Measurements from ENCODE around the gene UNC13B.

Gene UNC13B

GRCh38 chr9:35277628-35278359, 116.0 kb downstream of the UNC13B start:
- no peak for DNase-seq

DNA sequence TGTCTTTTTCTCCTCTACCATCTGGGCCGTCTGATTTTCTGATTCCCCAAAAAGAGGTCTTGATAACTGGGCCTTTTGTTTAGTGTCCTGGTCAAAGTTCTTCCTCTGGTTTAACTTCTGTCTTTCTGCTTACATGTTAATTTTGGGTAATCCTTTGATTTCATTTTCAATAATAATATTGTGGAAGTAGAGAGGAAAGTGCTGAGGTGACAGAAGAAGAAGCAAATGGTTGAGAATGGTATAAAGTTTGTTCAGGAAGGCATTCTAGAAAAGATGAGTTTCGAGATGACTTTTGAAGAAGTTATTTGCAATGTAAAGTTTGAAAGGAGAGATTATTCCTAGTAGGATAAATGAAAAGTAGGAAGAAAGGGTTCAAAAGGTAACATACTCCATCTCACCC, 118.1 kb downstream of the UNC13B start:
- DNase-seq: no peak

DNA sequence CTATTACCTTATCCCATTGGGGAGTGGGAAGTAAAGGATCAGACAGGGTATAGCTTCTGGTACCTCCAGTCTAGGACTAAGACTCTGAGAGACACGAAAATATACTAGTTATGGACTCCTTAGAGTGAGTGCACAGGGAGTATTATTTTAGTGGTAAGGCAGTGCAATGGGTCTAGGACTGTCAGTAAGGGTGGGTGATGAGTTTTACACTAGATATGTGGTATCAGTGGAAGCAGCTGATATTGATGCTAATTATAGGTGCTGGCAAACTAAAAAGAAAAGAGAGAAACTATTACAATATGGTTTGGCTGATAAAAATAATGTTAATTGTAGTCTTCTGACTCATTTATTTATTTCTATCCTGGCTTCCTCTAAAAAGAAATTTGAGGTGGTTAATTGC, 118.6 kb downstream of the UNC13B start:
- no peak for DNase-seq

DNA sequence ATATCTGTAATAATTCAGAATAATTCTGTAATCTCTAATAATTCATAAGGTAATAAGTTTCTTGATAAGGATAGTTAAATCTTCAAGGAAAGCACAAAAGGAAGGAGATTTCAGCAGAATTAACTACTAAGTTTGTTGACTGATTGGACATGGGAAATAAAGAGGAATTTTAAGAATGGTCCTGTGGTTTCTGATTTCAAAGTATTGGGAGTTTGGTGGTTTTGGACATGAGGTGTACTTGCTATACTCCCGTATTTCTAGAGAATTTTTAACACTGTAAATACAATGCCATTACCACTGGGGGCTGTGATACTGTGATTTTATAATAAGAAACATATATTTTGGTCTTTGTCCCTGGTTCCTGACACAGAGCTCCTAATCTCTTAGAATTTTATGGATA, 123.9 kb downstream of the UNC13B start:
- no peak for DNase-seq

- DNase-seq: no peak
Observed at GRCh38 chr9:35286381-35286780, 124.6 kb downstream of the UNC13B start.

GRCh38 chr9:35287987-35288632, 126.3 kb downstream of the UNC13B start:
- DNase-seq: no peak

- DNase-seq: no peak
Observed at GRCh38 chr9:35288778-35289177, 127.0 kb downstream of the UNC13B start.

- DNase-seq: no peak
Observed at GRCh38 chr9:35293376-35293964, 131.7 kb downstream of the UNC13B start.

DNA sequence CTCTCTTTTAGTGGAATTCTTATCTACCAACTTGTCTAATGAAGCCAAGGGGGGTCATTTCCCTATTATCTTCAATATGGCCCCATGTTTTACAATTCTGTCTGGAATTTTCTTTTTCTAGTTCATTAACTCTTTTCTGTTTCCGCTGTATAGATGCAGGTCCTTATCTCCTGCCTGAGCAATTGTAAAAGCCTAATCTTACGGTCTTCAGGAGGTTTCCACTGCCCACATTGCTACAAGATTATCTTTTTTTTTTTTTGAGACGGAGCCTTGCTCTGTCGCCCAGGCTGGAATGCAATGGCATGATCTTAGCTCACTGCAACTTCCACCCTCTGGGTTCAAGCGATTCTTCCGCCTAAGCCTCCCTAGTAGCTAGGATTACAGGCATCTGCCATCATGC, 132.3 kb downstream of the UNC13B start:
- DNase-seq: no peak

- no peak for DNase-seq
Observed at GRCh38 chr9:35294556-35294955, 132.7 kb downstream of the UNC13B start.

DNA sequence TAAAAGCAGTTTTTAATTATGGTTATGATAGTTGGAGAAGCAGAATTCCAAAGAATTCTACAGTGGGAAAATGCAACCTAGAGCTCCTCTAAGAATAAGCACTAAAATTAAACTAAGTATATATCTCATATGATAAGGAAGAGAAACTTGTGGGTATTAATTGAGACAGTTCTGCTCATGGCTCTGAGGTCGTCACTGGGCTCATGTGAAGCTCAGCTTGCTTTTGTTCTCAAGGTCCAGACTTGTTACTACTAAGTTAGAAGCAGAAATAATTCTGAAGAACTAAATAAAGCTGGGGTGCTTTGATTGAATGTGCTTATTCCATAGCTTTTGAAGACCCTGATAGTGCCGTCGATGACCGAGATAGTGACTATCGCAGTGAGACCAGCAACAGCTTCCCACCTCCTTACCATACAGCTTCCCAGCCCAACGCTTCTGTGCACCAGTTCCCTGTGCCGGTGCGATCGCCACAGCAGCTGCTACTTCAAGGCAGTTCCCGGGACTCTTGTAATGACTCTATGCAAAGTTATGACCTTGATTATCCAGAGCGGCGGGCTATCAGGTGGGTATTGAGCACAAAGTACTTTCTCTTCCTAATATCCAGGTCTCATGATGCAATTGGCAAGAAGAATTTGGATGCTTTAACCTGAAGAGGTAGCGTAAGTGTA, 133.7 kb downstream of the UNC13B start:
- no peak for DNase-seq

DNA sequence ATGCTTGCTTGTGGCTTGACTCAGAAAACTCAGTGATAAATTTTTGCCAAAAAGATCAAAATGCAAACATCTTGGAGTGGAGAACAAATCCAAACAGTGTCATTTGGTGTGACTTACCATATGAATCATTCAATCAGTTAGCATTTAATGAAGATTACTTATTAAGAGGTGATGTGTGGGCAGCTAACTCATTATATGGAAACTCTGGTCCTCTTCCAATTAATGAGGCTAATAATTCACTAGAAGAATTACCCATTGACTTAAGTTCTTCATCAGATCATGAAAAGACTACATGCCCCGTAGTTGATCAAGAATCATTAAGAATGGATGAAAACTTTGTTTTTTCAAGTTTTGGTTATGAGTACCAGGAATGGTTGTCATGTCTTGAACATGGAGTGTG, 141.8 kb downstream of the UNC13B start:
- DNase-seq: no peak

- DNase-seq: no peak
Observed at GRCh38 chr9:35306283-35306682, 144.5 kb downstream of the UNC13B start.

GRCh38 chr9:35308316-35308715, 146.5 kb downstream of the UNC13B start:
- DNase-seq: no peak

DNA sequence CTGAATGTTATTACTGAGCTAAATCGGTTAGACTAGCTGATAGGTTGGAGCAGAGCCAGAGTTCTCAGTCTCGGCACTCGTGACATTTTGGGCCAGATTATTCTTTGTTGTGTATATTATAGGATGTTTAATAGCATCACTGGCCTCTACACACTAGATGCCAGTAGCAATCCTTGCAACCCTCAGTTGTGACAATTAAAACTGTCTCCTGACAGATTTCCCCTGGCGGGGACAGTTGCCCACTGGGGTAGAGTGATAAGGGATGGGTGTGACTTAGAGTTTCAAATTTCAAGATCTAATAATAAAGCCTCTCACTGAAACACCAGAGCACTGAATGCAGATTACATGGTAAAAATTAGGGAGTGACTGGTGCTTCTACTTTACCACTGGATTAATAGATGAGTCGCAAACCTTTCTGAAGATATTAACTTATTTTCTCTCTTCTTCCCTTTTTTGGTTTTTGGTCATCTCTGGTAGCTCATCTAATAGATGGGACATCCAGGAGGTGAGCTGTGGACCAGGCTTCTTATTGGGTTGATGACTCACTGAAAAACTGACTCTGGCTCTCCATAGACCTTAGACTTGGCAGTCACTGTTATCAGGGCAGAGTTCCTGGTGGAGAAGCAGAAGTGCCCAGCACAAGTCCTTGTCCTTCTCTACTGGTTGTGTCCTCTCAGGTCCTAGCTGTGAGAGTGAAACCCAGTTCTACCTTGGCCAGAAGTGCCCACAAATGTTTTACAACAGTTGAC, 150.3 kb downstream of the UNC13B start:
- DNase-seq: no peak

DNA sequence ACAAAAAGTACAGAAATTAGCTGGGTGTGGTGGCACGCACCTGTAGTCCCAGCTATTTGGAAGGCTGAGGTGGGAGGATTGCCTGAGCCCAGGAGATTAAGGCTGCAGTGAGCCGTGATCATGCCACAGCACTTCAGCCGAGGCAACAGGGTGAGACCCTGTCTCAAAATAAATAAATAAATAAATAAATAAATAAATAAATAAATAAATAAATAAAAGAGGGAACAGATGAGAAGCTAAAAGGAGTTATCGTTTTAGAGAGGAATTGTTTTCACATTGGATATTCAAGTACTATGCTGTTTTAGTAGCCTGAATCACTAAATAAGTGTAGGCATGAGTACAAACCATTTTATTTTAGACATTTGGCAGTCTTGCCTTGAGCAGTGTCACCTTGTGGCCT, 151.7 kb downstream of the UNC13B start:
- no peak for DNase-seq

GRCh38 chr9:35313916-35314315, 152.1 kb downstream of the UNC13B start:
- no peak for DNase-seq

- no peak for DNase-seq
Observed at GRCh38 chr9:35318741-35319140, 156.9 kb downstream of the UNC13B start.

DNA sequence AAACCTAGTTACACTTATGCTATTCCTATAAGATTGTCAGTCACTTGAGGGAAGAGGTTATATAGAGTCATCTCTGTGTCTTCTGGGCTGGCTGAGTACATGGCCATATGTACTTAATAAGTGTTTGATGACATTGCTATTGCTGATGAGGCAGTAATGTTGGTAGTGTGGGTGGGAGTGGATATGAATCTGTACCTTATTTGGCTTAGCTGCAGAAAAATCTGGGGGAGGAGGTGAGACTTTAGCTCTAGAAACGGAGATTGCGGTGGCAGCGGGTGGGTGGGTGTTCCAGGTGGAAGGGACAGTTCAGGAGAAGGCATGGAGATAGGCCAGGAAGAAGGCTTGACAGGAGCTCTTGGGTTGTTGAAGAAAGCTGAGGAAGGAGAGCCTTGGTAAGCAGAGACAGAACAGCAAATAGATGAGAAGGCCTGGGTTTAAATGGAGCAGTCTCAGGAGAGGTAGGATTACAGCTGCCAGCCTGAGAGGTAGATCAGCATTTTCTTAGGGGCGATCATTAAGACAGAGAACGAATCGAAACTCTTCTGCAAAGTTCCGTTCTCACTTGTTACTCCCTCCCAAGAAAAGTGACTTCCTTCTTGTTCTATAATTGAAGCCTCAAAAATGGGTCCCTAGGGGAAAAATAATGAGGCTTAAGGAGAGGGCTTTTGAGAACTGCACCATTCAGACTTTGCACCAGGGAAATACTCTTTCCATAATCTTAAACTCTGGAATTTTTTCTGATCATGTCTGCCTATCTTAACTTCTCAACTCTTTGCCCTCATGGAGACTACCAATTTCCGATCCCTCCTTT, 160.5 kb downstream of the UNC13B start:
- no peak for DNase-seq

DNA sequence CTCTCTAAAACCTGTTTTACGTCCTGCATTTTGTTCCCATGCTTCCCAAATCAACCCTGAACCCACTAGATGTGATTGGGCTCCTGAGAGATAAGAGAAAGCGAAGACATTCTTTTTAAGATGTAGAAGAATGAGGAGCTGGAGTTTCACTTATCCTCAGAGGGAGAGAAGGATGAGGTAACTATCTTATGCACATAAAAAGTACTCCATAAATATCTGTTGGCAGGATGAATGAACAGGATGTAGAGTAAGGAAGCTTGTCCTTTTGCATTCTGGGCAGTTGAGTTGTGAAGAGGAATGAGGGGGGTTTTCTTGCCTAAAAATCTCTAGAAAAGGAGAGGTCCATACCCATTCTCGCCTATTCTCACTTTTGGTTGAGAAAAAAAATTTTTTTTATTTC, 163.2 kb downstream of the UNC13B start:
- DNase-seq: no peak

- no peak for DNase-seq
Observed at GRCh38 chr9:35333551-35333950, 171.7 kb downstream of the UNC13B start.

GRCh38 chr9:35335164-35335563, 173.4 kb downstream of the UNC13B start:
- DNase-seq: no peak
